B cell (primary cell): ENCODE data around the gene S100A7. TPM values are rescaled to one million over a fixed set of nuclear protein-coding genes. Genes with fewer than 3 reads are reported as not detected.
"Not testable (repeated sequence)": the region's sequence is repeated elsewhere in the genome, so short reads cannot be mapped to it uniquely, and the experiment has no call there.

ENCODE experiments used
- ATAC-seq: fragments of 200-7000 bp; cut with Tn5 transposase; one replicate; pipeline ENCODE4 v1.10.0; 2021; ENCODE audit warnings: low read depth, mild to moderate bottlenecking, moderate number of reproducible peaks, moderate library complexity
- CTCF ChIA-PET: fragments of 350-600 bp; sonication (Branson Sonifier 250); formaldehyde crosslinking; loops from one replicate; lab custom pipeline; 2021; ENCODE audit warnings: antibody characterized with exemption, inconsistent platforms; lab: Charles Lee
- POLR2A ChIA-PET: fragments of 350-600 bp; sonication (Branson Sonifier 250); formaldehyde crosslinking; loops from one replicate; lab custom pipeline; 2021; ENCODE audit warnings: antibody characterized with exemption; lab: Charles Lee
- DNase-seq: peaks from one replicate; pipeline ENCODE4 v3.0.0; 2013
- H2AFZ ChIP-seq: 2 replicates; pipeline ENCODE4 v1.6.1; 2012; ENCODE audit warnings: mild to moderate bottlenecking, low read depth, low read length; ENCODE audit not compliant: insufficient read depth, poor library complexity, severe bottlenecking
- H3K27ac ChIP-seq, 2 donors: 1 replicate in 1 of 2; 2 replicates in 1 of 2; pipeline ENCODE4 v1.5.1; 2012 to 2013; ENCODE audit warnings: low read length in 2 of 2, mild to moderate bottlenecking in 2 of 2, moderate library complexity in 1 of 2
- H3K27me3 ChIP-seq, 4 experiments: fragments of 200-600 bp in 1 of 4; sonication (generic) in 1 of 4; replicated peaks in 1 of 4; 1 replicate in 2 of 4; 2 replicates in 2 of 4; pipeline versions ENCODE4 v1.6.1 to v1.7.0; 2013 to 2016; ENCODE audit warnings: low read length in 3 of 4, mild to moderate bottlenecking in 2 of 4, mixed read lengths in 1 of 4, moderate library complexity in 1 of 4; ENCODE audit not compliant: insufficient read depth in 4 of 4, control insufficient read depth in 3 of 4; ENCODE audit errors: control extremely low read depth in 1 of 4
- H3K36me3 ChIP-seq, 2 experiments: replicated peaks in 1 of 2; 1 replicate in 1 of 2; 2 replicates in 1 of 2; pipeline versions ENCODE4 v1.6.1 to v1.7.1; 2013; ENCODE audit warnings: low read length in 1 of 2; ENCODE audit not compliant: insufficient read depth in 2 of 2, control insufficient read depth in 1 of 2; ENCODE audit errors: control extremely low read depth in 1 of 2, extremely low read depth in 1 of 2
- H3K4me1 ChIP-seq, 2 donors: fragments of 200-600 bp in 1 of 2; sonication (generic) in 1 of 2; 1 replicate in 1 of 2; 2 replicates in 1 of 2; pipeline versions ENCODE4 v1.5.1 to v1.6.1; 2013 to 2017; ENCODE audit warnings: low read length in 2 of 2; ENCODE audit not compliant: control insufficient read depth in 2 of 2, insufficient read depth in 2 of 2
- H3K4me2 ChIP-seq: replicated peaks from 2 replicates; pipeline ENCODE3; 2012; ENCODE audit warnings: mild to moderate bottlenecking, low read depth, low read length; ENCODE audit not compliant: poor library complexity, severe bottlenecking
- H3K4me3 ChIP-seq, 5 experiments: fragments of 200-600 bp in 1 of 5; sonication (generic) in 1 of 5; 1 replicate in 3 of 5; 2 replicates in 2 of 5; pipeline versions ENCODE4 v1.5.1 to v1.7.0; 2011 to 2016; ENCODE audit warnings: low read length in 4 of 5, mild to moderate bottlenecking in 4 of 5, low read depth in 2 of 5, control low read depth in 1 of 5, moderate library complexity in 1 of 5; ENCODE audit not compliant: insufficient read depth in 1 of 5; ENCODE audit errors: control extremely low read depth in 1 of 5, extremely low read depth in 1 of 5
- H3K79me2 ChIP-seq: fragments of 200-600 bp; sonication (generic); one replicate; pipeline ENCODE4 v1.6.0; 2016; ENCODE audit warnings: low read length; ENCODE audit not compliant: control insufficient read depth, insufficient read depth
- H3K9ac ChIP-seq: fragments of 200-600 bp; sonication (generic); 2 replicates; pipeline ENCODE4 v1.6.1; 2017; ENCODE audit warnings: mild to moderate bottlenecking, low read length, moderate library complexity
- H3K9me3 ChIP-seq, 3 donors: one replicate each; pipeline versions ENCODE4 v1.6.1 to v1.7.1; 2013; ENCODE audit warnings: low read length in 2 of 3; ENCODE audit not compliant: control insufficient read depth in 2 of 3, insufficient read depth in 1 of 3; ENCODE audit errors: control extremely low read depth in 1 of 3
- H4K20me1 ChIP-seq: 2 replicates; pipeline ENCODE4 v1.6.0; 2012; ENCODE audit warnings: mild to moderate bottlenecking, low read length; ENCODE audit not compliant: insufficient read depth, control insufficient read depth, poor library complexity, severe bottlenecking
- H3K27ac Mint-ChIP-seq: one replicate; pipeline ENCODE4 v1.8.0; 2021; ENCODE audit warnings: mixed read lengths
- H3K27me3 Mint-ChIP-seq: one replicate; pipeline ENCODE4 v1.8.0; 2021; ENCODE audit warnings: mixed read lengths
- H3K4me1 Mint-ChIP-seq: one replicate; pipeline ENCODE4 v1.8.0; 2021; ENCODE audit warnings: mixed read lengths
- H3K4me3 Mint-ChIP-seq: one replicate; pipeline ENCODE4 v1.8.0; 2021; ENCODE audit warnings: mixed read lengths
- H3K9me3 Mint-ChIP-seq: one replicate; pipeline ENCODE4 v1.8.0; 2022; ENCODE audit warnings: mixed read lengths; ENCODE audit not compliant: insufficient read depth
- EZH2 ChIP-seq: IDR thresholded peaks from 2 replicates; pipeline ENCODE4 v1.6.1; 2012; ENCODE audit warnings: borderline replicate concordance, low read depth, mild to moderate bottlenecking, moderate library complexity, low read length; ENCODE audit not compliant: insufficient read depth, poor library complexity, severe bottlenecking
- WGBS: methylation state at CpG from one replicate; pipeline ENCODE4 v1.1.5; 2013; ENCODE audit warnings: missing lambda C conversion rate; ENCODE audit not compliant: insufficient coverage; 5-methylcytosine and 5-hydroxymethylcytosine counted together
- intact Hi-C: fragments of 100-400 bp; cut with micrococcal nuclease; formaldehyde crosslinking; loops from one replicate; pipeline ENCODE4 v1.10.0; 2022
- polyA plus RNA-seq: library from polyadenylated mRNA; depleted of rRNA; stranded (reverse); fragments of >200 nt; gene quantifications from 2 replicates; pipeline ENCODE4 v1.2.3, GENCODE V29; 2012
- total RNA-seq, 2 donors: library from RNA; stranded (reverse); fragments of 120-200 nt in 1 of 2; gene quantifications; 1 replicate in 1 of 2; 2 replicates in 1 of 2; pipeline versions ENCODE4 v1.2.3 to v1.2.4, GENCODE V29; 2013 to 2022
- TF ChIP-seq, protein P1 (sequence below): fragments of 200-600 bp; IDR thresholded peaks from one replicate; pipeline ENCODE4 v1.8.0; 2022; ENCODE audit warnings: antibody characterized with exemption, mild to moderate bottlenecking

S100A7 gene
- total and polyA plus RNA-seq, 2 donors (not counting 1 experiment from before 2014, with no cell fraction given), result not detected

DNA sequence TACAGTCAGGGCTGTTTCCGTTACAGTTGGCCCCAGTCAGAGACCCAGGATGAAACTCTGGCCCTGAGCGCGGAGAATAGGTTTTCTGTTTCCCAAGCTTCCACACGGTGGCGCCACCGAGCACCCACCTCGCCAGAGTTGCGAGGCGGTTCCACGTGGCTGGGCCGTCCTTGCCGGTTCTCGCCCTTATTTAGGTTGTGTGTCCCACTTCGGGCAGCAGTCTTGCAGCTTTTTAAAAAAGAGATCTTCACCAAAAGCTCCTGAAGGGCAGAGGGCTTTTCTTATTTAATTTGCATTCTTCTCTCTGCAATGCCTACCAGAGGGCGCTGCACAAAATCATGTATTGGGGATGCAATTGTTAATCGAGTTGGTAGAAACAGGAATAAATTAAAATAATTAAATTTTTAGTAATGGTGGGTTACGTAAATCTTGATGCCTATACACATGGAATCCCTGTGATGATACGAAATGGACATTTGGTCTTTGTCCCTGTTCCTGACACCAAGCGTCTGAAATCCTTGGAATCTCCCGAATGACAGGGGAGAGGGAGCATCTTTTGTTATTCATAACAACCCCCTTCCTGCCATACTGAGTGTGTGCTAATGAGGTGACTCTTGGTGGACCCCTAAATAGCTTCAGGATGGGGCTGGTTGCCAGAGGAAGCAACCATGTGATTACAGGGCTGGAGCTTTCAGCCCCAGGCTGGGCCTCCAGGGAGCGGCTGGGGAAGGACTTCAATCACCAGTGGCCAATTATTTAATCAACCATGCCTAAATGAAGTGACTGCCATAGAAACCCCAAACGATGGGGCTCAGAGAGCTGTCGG lies 5.6 kb upstream of the S100A7 start:
- ATAC-seq, result peak; percentile 43
- Mint-ChIP-seq H3K9me3 (peaks cover 6% of the 10 kb centered on the region), H3K4me3 (no peak overlapping the region), H3K4me1 (peaks cover 2% of the 10 kb centered on the region), H3K27me3 (peaks cover 59% of the 10 kb centered on the region), H3K27ac (no peak overlapping the region)
- H3K9me3 ChIP-seq, result peaks cover 0 to 7% (median 4%) of the 10 kb centered on the region in 3 donors
- H3K27me3 ChIP-seq, result peaks cover 0 to 21% (median 7%) of the 10 kb centered on the region in 4 experiments
- peak; percentile 63 for DNase-seq
- H4K20me1 ChIP-seq, result no peaks in the 10 kb centered on the region
- H2AFZ ChIP-seq, result peak overlapping the region; percentile 36
- TF ChIP-seq, protein P1, sequence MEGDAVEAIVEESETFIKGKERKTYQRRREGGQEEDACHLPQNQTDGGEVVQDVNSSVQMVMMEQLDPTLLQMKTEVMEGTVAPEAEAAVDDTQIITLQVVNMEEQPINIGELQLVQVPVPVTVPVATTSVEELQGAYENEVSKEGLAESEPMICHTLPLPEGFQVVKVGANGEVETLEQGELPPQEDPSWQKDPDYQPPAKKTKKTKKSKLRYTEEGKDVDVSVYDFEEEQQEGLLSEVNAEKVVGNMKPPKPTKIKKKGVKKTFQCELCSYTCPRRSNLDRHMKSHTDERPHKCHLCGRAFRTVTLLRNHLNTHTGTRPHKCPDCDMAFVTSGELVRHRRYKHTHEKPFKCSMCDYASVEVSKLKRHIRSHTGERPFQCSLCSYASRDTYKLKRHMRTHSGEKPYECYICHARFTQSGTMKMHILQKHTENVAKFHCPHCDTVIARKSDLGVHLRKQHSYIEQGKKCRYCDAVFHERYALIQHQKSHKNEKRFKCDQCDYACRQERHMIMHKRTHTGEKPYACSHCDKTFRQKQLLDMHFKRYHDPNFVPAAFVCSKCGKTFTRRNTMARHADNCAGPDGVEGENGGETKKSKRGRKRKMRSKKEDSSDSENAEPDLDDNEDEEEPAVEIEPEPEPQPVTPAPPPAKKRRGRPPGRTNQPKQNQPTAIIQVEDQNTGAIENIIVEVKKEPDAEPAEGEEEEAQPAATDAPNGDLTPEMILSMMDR, result peak; percentile 78
- no peak for TF ChIP-seq EZH2
- no peaks in the 10 kb centered on the region for H3K79me2 ChIP-seq
- POLR2A ChIA-PET, result no interaction called here
- H3K4me3 ChIP-seq, result no peak overlapping the region
- intact Hi-C loops, result loop anchor here (1.0 kb wide), 1 partner anchor 29 kb away; no protein-coding TSS in a partner anchor
- CTCF ChIA-PET, result interaction anchor here (0.8 to 1.4 kb wide), 6 partner anchors 14 to 868 kb away, joined by 3 to 4 read pairs (median 3); no protein-coding TSS in a partner anchor
- no peak overlapping the region for H3K27ac ChIP-seq
- no peaks in the 10 kb centered on the region for H3K36me3 ChIP-seq
- H3K9ac ChIP-seq, result no peak overlapping the region
- 11% methylated on average over 15 of the region's 23 CpGs for WGBS
- peak overlapping the region; percentile 49 for H3K4me2 ChIP-seq
- H3K4me1 ChIP-seq, result peaks cover 0 to 5% of the 10 kb centered on the region in 2 donors

DNA sequence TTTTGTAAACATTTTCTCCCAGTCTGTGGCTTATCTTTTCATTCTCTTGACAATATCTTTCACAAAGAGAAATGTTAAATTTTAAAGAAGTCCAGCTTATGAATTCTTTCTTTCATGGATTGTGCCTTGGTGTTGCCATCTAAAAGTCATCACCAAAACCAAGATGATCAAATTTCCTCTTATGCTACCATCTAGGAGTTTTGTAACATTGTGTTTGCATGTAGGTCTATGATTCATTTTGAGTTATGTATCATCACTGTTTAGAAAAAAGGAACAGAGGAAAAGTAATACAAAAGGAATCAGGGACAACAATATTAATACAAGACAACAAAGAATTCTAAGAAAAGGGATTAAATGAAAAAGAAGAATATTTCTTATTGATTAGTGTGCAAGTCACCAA lies 2.3 kb upstream of the S100A7 start:
- peaks cover 0 to 12% (median 5%) of the 10 kb centered on the region in 4 experiments for H3K27me3 ChIP-seq
- H3K4me2 ChIP-seq, H3K4me3 Mint-ChIP-seq, intact Hi-C loops, H3K4me1 Mint-ChIP-seq, CTCF ChIA-PET, H3K79me2 ChIP-seq, DNase-seq, H3K4me1 ChIP-seq, H3K9ac ChIP-seq, H3K9me3 ChIP-seq, H3K4me3 ChIP-seq, H3K36me3 ChIP-seq, H3K27ac Mint-ChIP-seq, H4K20me1 ChIP-seq, H3K27ac ChIP-seq, POLR2A ChIA-PET, H3K9me3 Mint-ChIP-seq, ATAC-seq, H2AFZ ChIP-seq: not testable (repeated sequence)
- H3K27me3 Mint-ChIP-seq, result peaks cover 50% of the 10 kb centered on the region
